Measurements from ENCODE around the gene ELP2. TPM values are rescaled to one million over a fixed set of nuclear protein-coding genes. Genes with fewer than 3 reads are reported as not detected.

The ELP2 gene
- total RNA-seq, 4 donors from 2014 or later: 23.2 to 59.5 (median 49.6) TPM

GRCh38 chr18:36131692-36132483 lies 2.2 kb downstream of the ELP2 start:
- Histone ChIP-seq H3K36me3 (peaks cover 0 to 7% (median under 1%) of the 10 kb centered on the region in 4 donors), H3K27me3 (no peaks in the 10 kb centered on the region), H3K4me1 (peaks cover 7 to 33% (median 19%) of the 10 kb centered on the region in 4 donors), H3K27ac (no peak overlapping the region), H3K4me3 (no peak overlapping the region), H3K9me3 (no peaks in the 10 kb centered on the region)
- intact Hi-C loops (cut with DNase I; ENCODE audit: low total_unique reads) (no loop called here), in situ Hi-C loops (cut with MboI; ENCODE audit: low pct_ligation_motif_present in 1 of 4, low pct_unique_long_range_greater_than_20kb in 1 of 4, low sequenced_read_pairs in 3 of 4) (no loop called here)
- WGBS, 2 donors (ENCODE audit: low coverage in 1 of 2): 86% methylated on average over 7 to 9 of the region's 9 CpGs
- no peak for DNase-seq
- TF ChIP-seq EP300 (IDR thresholded peaks at IDR 0.05; ENCODE audit: low read depth) (no peak), POLR2AphosphoS5 (IDR thresholded peaks at IDR 0.05) (no peak), POLR2A (IDR thresholded peaks at IDR 0.05) (no peak)
- TF ChIP-seq, protein P1, sequence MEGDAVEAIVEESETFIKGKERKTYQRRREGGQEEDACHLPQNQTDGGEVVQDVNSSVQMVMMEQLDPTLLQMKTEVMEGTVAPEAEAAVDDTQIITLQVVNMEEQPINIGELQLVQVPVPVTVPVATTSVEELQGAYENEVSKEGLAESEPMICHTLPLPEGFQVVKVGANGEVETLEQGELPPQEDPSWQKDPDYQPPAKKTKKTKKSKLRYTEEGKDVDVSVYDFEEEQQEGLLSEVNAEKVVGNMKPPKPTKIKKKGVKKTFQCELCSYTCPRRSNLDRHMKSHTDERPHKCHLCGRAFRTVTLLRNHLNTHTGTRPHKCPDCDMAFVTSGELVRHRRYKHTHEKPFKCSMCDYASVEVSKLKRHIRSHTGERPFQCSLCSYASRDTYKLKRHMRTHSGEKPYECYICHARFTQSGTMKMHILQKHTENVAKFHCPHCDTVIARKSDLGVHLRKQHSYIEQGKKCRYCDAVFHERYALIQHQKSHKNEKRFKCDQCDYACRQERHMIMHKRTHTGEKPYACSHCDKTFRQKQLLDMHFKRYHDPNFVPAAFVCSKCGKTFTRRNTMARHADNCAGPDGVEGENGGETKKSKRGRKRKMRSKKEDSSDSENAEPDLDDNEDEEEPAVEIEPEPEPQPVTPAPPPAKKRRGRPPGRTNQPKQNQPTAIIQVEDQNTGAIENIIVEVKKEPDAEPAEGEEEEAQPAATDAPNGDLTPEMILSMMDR (IDR thresholded peaks at IDR 0.05): no peak

DNA sequence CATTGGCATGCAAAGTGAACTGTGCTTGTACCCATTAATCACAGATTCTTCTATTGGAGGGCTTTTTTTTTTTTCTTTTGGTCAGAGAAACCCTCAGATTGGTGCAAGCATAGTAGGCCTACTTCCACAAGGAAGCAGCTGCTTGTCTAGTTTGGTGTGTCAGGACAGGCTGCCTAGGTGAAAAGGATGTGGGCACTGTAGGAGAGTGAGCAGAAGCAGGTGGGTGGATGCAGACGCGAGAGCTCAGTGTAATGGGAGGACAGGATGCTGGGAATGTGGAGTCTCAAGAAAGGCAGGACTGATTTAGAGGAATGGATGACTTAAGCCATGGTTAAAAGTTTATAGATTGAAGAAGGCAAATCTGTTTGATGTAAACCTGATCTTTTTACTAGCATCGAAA lies 3.1 kb downstream of the ELP2 start:
- H3K4me3 ChIP-seq: no peak overlapping the region
- no peak for TF ChIP-seq POLR2A (IDR thresholded peaks at IDR 0.05)
- no peak for TF ChIP-seq POLR2AphosphoS5 (IDR thresholded peaks at IDR 0.05)
- TF ChIP-seq EP300 (IDR thresholded peaks at IDR 0.05; ENCODE audit: low read depth): no peak
- TF ChIP-seq, protein P1 (IDR thresholded peaks at IDR 0.05): no peak
- no peak for DNase-seq
- H3K4me1 ChIP-seq: peaks cover 7 to 33% (median 19%) of the 10 kb centered on the region in 4 donors
- peaks cover 0 to 12% (median 3%) of the 10 kb centered on the region in 4 donors for H3K36me3 ChIP-seq
- intact Hi-C loops (cut with DNase I; ENCODE audit: low total_unique reads) (no loop called here), in situ Hi-C loops (cut with MboI; ENCODE audit: low pct_ligation_motif_present in 1 of 4, low pct_unique_long_range_greater_than_20kb in 1 of 4, low sequenced_read_pairs in 3 of 4) (no loop called here)
- no peaks in the 10 kb centered on the region for H3K9me3 ChIP-seq
- H3K27ac ChIP-seq: no peak overlapping the region
- no peaks in the 10 kb centered on the region for H3K27me3 ChIP-seq
- 88 to 94% methylated on average over 3 of the region's 3 CpGs for WGBS, 2 donors (ENCODE audit: low coverage in 1 of 2)

GRCh38 chr18:36135264-36135663 lies 5.6 kb downstream of the ELP2 start:
- DNase-seq: no peak
- TF ChIP-seq POLR2A (IDR thresholded peaks at IDR 0.05) (no peak), EP300 (IDR thresholded peaks at IDR 0.05; ENCODE audit: low read depth) (no peak), POLR2AphosphoS5 (IDR thresholded peaks at IDR 0.05) (no peak)
- TF ChIP-seq, protein P1 (IDR thresholded peaks at IDR 0.05): no peak
- in situ Hi-C loops (cut with MboI; ENCODE audit: low pct_ligation_motif_present in 1 of 4, low pct_unique_long_range_greater_than_20kb in 1 of 4, low sequenced_read_pairs in 3 of 4) (no loop called here), intact Hi-C loops (cut with DNase I; ENCODE audit: low total_unique reads) (no loop called here)
- Histone ChIP-seq H3K4me1 (peaks cover 7 to 26% (median 12%) of the 10 kb centered on the region in 4 donors), H3K27ac (no peak overlapping the region), H3K4me3 (no peak overlapping the region), H3K9me3 (no peaks in the 10 kb centered on the region), H3K27me3 (no peaks in the 10 kb centered on the region), H3K36me3 (peaks cover 0 to 38% (median 14%) of the 10 kb centered on the region in 4 donors)
- 98 to 100% methylated on average over 1 of the region's 1 CpG for WGBS, 2 donors (ENCODE audit: low coverage in 1 of 2)

- Histone ChIP-seq H3K4me3 (no peak overlapping the region), H3K4me1 (no peaks in the 10 kb centered on the region), H3K27me3 (no peaks in the 10 kb centered on the region), H3K9me3 (no peaks in the 10 kb centered on the region), H3K36me3 (peaks cover 0 to 74% (median 26%) of the 10 kb centered on the region in 4 donors), H3K27ac (no peak overlapping the region)
- TF ChIP-seq POLR2A (IDR thresholded peaks at IDR 0.05) (no peak), POLR2AphosphoS5 (IDR thresholded peaks at IDR 0.05) (no peak), EP300 (IDR thresholded peaks at IDR 0.05; ENCODE audit: low read depth) (no peak)
- TF ChIP-seq, protein P1 (IDR thresholded peaks at IDR 0.05): no peak
- no peak for DNase-seq
- in situ Hi-C loops (cut with MboI; ENCODE audit: low pct_ligation_motif_present in 1 of 4, low pct_unique_long_range_greater_than_20kb in 1 of 4, low sequenced_read_pairs in 3 of 4): no loop called here
- WGBS, 2 donors (ENCODE audit: low coverage in 1 of 2): 96 to 100% methylated on average over 2 to 5 of the region's 5 CpGs
- intact Hi-C loops (cut with DNase I; ENCODE audit: low total_unique reads): no loop called here
Observed at GRCh38 chr18:36139245-36139644, 9.5 kb downstream of the ELP2 start.
